Prostate gland (tissue), 2 donors: Measurements from ENCODE around the gene BUB3.

Experiments used
- CTCF ChIP-seq, 4 experiments: fragments of 200-600 bp in 2 of 4; fragments of 450-650 bp in 2 of 4; sonication (generic) in 2 of 4; IDR thresholded peaks; 1 replicate in 3 of 4; 2 replicates in 1 of 4; pipeline ENCODE4 v1.5.1; 2016 to 2019; ENCODE audit warnings: antibody characterized with exemption in 4 of 4, mild to moderate bottlenecking in 2 of 4, moderate library complexity in 2 of 4
- POLR2A ChIP-seq: fragments of 450-650 bp; IDR thresholded peaks from one replicate; pipeline ENCODE4 v1.6.1; 2016; ENCODE audit warnings: antibody characterized with exemption, mild to moderate bottlenecking

DNA sequence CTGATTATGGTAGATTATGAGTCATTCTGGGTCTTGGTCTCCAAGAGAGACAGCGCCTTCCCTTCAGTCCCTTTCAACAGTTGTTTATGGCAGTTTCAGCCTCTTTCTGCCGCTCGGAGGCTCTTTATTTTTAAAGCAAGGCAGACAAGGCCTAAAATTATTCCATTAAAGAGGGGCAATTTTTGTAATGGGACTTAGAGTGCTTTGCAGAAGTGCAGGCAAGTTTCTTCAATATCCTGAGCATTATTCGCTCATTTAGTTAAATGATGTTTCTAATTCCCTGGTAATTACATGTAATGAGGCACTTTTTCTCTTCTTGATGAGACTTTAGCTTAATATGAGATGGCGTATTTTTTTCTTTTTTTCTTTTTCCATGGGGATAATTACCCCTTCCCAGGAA is 33.6 kb downstream of the BUB3 start:
- TF ChIP-seq POLR2A, result no peak
- no peak for TF ChIP-seq CTCF (IDR thresholded peaks at IDR 0.05)
